Measurements from ENCODE around the gene OR10X1. TPM values are rescaled to one million over a fixed set of nuclear protein-coding genes. Genes with fewer than 3 reads are reported as not detected.

The OR10X1 gene
- not detected in 5 replicates for total RNA-seq (2022; extraction: Qiagen RNA extraction)

GRCh38 chr1:158579733-158580132 is at the start of gene OR10X1:
Gene OR10X1 (minus strand): TSS chr1:158579899. CDS start chr1:158579899, 0 bp downstream.

GRCh38 chr1:158604968-158605367 is 25.3 kb upstream of the OR10X1 start, which contains the start of gene OR10Z1:
Gene OR10Z1 (plus strand): TSS chr1:158605268. CDS start chr1:158606439, 1,171 bp downstream.

GRCh38 chr1:158570480-158570879 is 9.2 kb downstream of the OR10X1 start, which contains the start of gene OR6P1:
Gene OR6P1 (minus strand): TSS chr1:158570580. CDS start chr1:158563604, 6,976 bp downstream.

GRCh38 chr1:158554352-158554751 is 25.3 kb downstream of the OR10X1 start, which contains the start of gene OR6Y1:
Gene OR6Y1 (minus strand): TSS chr1:158554405. CDS start chr1:158548105, 6,300 bp downstream.

Other genes starting within 250 kb of the OR10X1 start
- not detected in 5 replicates for gene CD1B, start 248.4 kb downstream of the OR10X1 start, total RNA-seq (2022; extraction: Qiagen RNA extraction)
- not detected in 5 replicates for gene CD1E, start 226.0 kb downstream of the OR10X1 start, total RNA-seq (2022; extraction: Qiagen RNA extraction)
- gene OR10T2, start 180.4 kb downstream of the OR10X1 start, total RNA-seq (2022; extraction: Qiagen RNA extraction): not detected in 5 replicates
- gene OR10K2, start 153.7 kb downstream of the OR10X1 start, total RNA-seq (2022; extraction: Qiagen RNA extraction): not detected in 5 replicates
- gene OR10K1, start 118.1 kb downstream of the OR10X1 start, total RNA-seq (2022; extraction: Qiagen RNA extraction): not detected in 5 replicates
- gene OR10R2, start 107.7 kb downstream of the OR10X1 start, total RNA-seq (2022; extraction: Qiagen RNA extraction): not detected in 5 replicates
- not detected in 5 replicates for gene OR6Y1, start 25.5 kb downstream of the OR10X1 start, total RNA-seq (2022; extraction: Qiagen RNA extraction)
- gene OR6P1, start 9.3 kb downstream of the OR10X1 start, total RNA-seq (2022; extraction: Qiagen RNA extraction): not detected in 5 replicates
- not detected in 5 replicates for gene OR10Z1, start 25.4 kb upstream of the OR10X1 start, total RNA-seq (2022; extraction: Qiagen RNA extraction)
- not detected in 5 replicates for gene SPTA1, start 106.8 kb upstream of the OR10X1 start, total RNA-seq (2022; extraction: Qiagen RNA extraction)
- not detected in 5 replicates for gene OR6K2, start 120.8 kb upstream of the OR10X1 start, total RNA-seq (2022; extraction: Qiagen RNA extraction)
- gene OR6K3, start 140.8 kb upstream of the OR10X1 start, total RNA-seq (2022; extraction: Qiagen RNA extraction): not detected in 5 replicates
- gene OR6K6, start 174.8 kb upstream of the OR10X1 start, total RNA-seq (2022; extraction: Qiagen RNA extraction): not detected in 5 replicates
- gene OR6N1, start 192.3 kb upstream of the OR10X1 start, total RNA-seq (2022; extraction: Qiagen RNA extraction): not detected in 5 replicates
- gene OR6N2, start 201.3 kb upstream of the OR10X1 start, total RNA-seq (2022; extraction: Qiagen RNA extraction): not detected in 5 replicates

All from A549 treated with Hydrocortisone at 1 μM for 4 hours (cell line).